Measurements from ENCODE around the gene GAREM1.

The GAREM1 gene

DNA sequence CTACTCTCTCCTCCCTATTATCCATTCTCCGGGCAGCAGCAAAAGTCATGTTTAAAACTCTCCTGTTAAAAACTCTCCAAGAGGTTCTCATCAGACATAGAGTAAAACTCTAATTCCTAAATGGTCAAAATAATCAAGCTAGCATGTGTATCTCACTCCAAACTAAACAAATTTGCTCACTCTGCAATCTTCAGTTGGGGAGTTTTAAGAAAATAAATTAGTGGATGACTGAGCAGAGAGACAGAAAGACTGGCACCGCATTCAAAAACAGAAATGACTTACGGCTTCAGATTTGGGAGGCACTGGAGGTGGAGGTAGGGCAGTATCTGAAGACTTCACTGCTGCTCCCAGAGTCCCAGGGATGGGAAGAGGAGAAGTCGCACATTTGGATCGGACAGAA lies 183.9 kb downstream of the GAREM1 start:
- no peak for FAIRE-seq

GRCh38 chr18:32284284-32284683 lies 186.4 kb downstream of the GAREM1 start:
- no peak for FAIRE-seq

DNA sequence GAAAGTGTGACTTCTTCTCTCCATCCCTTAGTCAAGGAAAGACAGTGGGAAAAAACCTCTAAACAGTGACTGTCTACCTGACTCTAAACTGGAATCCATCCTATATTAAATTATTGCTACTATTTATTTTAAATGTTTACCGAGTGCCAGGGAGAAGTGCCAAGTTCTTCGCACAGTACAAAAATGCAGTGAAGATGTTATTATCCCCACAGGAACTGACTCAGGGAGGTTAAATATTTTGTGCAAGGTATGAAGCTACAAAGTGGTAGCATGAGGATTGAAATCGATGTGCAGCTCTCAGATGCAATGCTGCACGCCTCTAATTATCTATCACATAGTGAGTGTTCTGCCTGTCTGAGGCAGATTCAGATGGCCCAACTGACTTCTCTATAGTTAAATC lies 189.8 kb downstream of the GAREM1 start:
- FAIRE-seq: no peak

DNA sequence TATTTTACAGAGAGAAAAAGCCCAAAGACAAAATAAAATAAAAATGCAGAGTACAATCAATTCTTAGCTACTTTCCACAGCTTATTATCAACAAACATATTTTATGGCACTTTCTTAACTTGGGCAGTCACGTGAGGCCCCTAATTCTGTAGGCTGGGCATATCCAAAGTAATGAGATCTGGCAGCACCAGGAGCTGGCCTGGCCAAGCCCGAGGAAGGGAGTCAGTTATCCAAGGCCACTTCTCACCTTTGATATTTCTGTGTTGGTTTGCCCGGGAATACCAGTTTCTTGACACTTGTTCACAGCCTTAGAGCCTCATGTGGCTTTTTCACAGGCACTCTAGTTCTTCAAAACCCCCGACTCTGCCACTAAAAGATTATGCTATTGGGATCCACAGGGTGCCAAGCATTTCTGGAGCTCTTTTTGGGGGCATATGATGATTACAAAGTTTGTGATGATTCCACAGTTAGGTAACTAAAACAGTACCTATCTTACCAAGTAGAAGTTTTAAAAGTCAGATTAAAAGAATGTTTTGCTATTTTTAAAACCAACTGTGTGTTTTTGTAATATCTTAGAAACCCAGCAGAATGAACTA lies 190.4 kb downstream of the GAREM1 start:
- FAIRE-seq: no peak

GRCh38 chr18:32278177-32278799 lies 192.4 kb downstream of the GAREM1 start:
- peak; percentile 14 for FAIRE-seq

DNA sequence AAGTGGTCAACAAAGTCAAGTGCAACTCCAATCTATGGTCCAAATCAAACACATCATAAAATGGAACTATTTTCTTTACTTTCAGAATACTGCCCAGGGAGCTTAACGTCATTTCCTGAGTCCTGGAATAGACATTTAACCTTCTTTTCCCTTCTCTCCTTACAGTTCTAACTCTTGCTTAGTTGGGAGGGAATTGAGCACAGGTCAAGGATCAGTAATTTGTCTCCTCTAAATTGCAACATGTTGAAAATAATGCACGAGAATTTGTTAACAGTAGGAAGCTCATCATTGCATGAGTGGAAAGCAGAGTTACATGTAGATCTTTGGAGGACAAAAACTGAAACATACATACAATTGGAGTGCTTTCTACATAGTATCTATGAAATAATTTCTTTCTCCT lies 193.1 kb downstream of the GAREM1 start:
- FAIRE-seq: no peak

DNA sequence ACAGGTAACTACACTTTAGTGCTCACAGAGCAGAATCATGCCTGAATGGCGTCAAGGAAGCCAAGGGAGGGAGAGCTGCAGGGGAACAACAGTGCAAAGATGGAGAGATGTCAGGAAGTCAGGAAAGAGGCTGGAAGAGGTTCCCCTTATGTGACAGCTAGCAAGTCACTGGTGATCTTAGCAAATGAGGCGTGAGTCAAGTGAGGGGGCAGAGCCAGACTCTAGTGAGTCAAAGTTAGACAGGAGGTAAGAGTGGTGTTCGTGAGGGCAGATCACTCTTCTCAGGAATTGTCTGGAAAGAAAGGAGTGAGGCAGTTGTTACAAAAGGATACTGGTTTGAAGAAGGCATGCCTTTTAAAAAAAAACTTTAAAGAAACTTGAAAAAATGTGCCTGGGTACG lies 193.8 kb downstream of the GAREM1 start:
- FAIRE-seq: no peak

DNA sequence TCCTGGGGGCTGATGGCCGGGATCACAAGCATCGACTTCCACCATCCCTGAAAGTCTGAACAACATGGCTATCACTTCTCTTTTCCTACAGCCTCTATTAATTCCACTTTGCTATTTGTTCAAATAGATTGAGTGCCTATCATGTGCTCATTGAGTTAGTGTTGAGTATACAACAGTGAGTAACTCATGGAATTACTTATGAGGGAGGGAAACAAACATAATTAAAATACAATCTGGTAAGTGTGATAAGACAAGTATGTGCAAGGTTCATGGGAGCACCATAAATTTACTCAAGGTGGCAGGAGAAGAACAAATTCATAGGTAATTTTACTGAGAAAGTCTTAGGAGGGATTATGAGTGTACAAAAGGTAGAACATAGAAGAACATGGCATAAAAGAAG lies 194.4 kb downstream of the GAREM1 start:
- no peak for FAIRE-seq

DNA sequence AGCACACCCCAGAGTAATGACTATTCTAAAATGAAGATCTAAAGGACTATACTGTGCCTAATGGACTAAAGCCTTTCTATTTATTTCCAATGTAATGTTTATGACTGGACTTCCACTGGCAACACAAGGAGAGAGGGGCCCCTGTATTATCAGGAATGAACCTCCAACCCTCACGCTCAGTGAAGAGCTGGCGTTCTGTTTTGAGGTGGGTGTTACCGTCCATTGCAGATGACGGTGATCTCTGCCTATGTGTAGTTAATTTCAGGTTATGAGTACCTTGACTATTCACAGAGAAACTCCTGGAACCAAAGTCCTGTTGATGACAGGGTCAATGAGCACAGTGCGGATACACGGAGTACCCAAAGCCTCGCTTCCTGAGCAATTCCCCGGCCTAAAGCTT lies 195.5 kb downstream of the GAREM1 start:
- no peak for FAIRE-seq

GRCh38 chr18:32274307-32274706 lies 196.4 kb downstream of the GAREM1 start:
- FAIRE-seq: no peak

DNA sequence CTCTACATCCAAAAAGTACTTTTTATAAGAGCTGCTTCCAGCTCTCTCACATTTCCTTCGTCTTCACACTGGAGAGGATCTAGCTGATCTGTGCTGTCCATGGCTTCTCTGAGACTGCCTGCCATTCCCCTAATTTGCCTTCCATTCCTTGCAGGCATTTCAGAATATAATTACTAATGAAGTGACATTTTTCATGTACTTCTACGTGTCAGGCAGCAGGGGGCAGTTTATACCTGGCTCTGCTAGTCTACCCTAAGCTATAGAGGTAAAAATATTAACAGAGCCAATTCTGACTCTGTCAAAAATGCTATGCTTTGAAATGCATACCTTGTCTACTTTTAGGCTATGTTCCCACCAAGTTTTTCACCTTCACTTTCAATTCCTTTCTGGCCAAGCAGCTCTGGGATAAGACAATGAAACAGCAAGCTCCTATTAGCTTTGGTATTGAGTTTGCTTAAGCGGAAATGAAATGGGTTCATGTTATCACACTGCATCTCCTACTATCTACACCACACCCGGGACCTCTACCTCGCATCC lies 198.9 kb downstream of the GAREM1 start:
- no peak for FAIRE-seq

- FAIRE-seq: no peak
Observed at GRCh38 chr18:32270341-32270740, 200.3 kb downstream of the GAREM1 start.

GRCh38 chr18:32267463-32267862 lies 203.2 kb downstream of the GAREM1 start:
- no peak for FAIRE-seq

DNA sequence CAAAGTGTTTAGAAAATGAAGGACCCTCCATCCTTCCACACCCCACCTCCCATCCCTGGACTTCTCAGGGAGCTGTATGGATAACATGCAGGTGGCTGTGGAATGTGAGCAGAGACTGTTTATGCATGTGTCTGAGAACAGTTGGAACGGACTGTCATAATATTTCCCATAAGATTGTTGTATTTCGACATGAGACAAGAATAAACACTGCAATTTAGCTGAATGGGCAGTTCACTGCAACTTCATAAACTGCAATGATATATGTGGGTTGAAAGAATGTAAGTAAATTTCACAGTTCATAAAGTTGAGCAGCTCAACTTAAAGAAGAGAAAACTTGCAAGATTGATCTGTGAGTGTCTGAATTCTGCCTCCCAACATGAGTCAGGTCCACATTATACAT lies 206.3 kb downstream of the GAREM1 start:
- no peak for FAIRE-seq

- no peak for FAIRE-seq
Observed at GRCh38 chr18:32262092-32262491, 208.6 kb downstream of the GAREM1 start.

GRCh38 chr18:32261003-32261402 lies 209.7 kb downstream of the GAREM1 start:
- no peak for FAIRE-seq

- no peak for FAIRE-seq
Observed at GRCh38 chr18:32259553-32259952, 211.1 kb downstream of the GAREM1 start.

DNA sequence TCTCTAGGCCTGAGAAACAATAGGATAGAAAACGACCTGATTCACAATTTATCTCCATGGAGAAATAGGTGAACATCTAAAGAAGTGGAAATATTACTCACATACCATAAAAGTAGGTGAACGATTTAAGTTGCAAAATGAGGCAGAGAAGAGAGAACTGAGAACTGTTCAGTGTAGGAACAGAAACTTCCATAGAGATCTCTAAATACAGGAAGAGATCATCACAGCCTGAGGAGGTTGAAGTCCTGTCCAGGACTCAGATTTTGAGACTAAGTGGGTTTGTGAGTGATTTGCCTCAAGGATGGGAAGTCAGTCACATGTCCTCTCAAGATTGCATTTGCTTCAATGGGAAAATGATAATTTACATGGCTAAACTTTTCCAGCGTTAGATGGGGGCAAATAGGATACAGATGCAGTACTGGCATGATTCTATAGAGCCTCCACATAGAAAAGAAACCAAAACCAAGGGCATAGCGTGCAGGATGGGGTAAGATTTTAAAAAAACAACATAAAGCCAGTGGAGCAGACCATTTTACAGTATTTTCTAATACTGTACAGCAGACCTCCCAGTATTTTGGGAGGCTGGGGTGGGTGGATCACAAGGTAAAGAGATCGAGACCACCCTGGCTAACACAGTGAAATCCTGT lies 212.0 kb downstream of the GAREM1 start:
- FAIRE-seq: no peak

- no peak for FAIRE-seq
Observed at GRCh38 chr18:32258148-32258547, 212.5 kb downstream of the GAREM1 start.

- no peak for FAIRE-seq
Observed at GRCh38 chr18:32257084-32257785, 213.4 kb downstream of the GAREM1 start.

- no peak for FAIRE-seq
Observed at GRCh38 chr18:32255570-32255969, 215.1 kb downstream of the GAREM1 start.

DNA sequence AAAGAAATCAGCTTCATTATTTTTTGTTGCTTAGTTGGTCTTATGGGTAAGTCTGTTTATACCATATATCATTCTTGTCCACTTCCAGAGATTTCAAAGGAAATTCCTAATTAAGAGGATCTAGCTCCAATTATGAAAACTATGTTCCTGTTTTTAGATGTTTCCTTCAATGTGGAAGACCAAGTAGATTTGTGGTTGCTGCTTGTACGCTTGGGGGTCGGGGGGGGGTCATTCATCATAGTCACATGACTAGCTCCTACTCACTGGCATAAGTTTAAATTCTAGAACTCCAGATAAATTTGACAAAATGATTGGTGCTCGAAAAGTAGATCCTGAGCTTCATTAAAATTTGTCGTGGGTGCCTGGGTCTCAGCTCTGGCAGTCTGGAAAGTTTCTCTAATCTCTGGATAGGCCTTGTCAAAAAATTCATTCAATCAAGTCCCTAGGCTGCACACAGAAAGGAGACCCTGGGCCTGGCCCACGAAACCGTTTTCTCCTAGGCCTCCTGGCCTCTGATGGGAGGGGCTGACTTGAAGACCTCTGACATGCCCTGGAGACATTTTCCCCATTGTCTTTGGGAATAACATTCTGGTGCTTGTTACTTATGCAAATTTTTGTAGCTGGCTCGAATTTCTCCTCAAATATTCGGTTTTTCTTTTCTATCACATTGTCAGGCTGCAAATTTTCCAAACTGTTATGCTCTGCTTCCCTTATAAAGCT lies 218.4 kb downstream of the GAREM1 start:
- no peak for FAIRE-seq

- no peak for FAIRE-seq
Observed at GRCh38 chr18:32251466-32251865, 219.2 kb downstream of the GAREM1 start.

Measured in colon (tissue), 2 donors.